OCI-LY3 (cell line): Measurements from ENCODE around the gene VASN.

ENCODE experiments used
- CTCF ChIP-seq: fragments of 200-600, 300-600 bp; sonication (generic); IDR thresholded peaks from 2 replicates; pipeline ENCODE4 v1.5.1; 2014; ENCODE audit warnings: antibody characterized with exemption, low read length, low read depth
- EZH2phosphoT487 ChIP-seq: fragments of 200-600 bp; shearing (Covaris generic); IDR thresholded peaks from 2 replicates; pipeline ENCODE4 v1.6.1; 2018; ENCODE audit warnings: antibody characterized with exemption, mixed run types, low read depth

DNA sequence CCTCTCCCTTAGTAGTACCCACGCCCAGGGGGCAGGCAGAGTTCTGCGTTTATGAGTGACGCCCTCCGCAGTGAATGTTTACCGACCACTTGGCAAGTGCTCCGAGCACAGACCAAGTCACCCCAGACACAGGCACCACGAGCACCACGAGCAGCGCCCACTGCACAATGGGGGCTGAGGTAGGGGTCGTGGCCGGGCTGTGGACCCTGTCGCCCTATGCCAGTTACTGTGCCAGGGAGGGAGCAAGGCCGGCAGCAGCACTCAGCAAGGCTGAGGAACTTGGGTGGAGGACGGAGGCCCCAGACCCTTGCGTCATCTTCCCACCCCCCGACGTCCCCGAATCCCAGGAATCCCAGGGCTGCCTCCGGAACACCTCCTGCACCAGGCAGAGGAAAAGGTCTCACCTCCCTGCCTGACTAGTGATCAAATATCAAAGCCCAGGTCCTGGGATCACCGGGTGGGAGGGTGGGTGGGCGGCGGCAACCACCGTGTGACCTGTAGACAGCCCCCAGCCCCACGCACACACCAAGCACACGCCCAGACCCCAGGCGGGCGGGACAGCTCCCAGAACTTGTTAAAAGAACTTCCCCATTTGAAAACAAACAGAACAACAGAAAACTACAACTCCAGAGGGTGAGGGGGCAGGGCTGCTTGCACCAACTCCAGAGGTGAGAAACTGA lies 5.4 kb downstream of the VASN start:
- TF ChIP-seq CTCF (no peak), EZH2phosphoT487 (no peak)
